HEK293T (cell line): ENCODE data around the gene SUB1.
"Not testable (repeated sequence)": the region's sequence is repeated elsewhere in the genome, so short reads cannot be mapped to it uniquely, and the experiment has no call there.

ENCODE experiments used
- CTCF ChIA-PET: fragments of 350-600 bp; formaldehyde crosslinking; extraction: SDS; loops from one replicate; lab custom pipeline; 2021; ENCODE audit warnings: antibody characterized with exemption, inconsistent platforms; lab: Yijun Ruan, JAX
- POLR2A ChIA-PET: fragments of 350-600 bp; formaldehyde crosslinking; extraction: SDS; loops from one replicate; lab custom pipeline; 2020; ENCODE audit warnings: antibody characterized with exemption, inconsistent platforms; lab: Yijun Ruan, JAX
- DNase-seq: peaks from one replicate; pipeline ENCODE4 v3.0.0; 2012; ENCODE audit warnings: mixed read lengths; ENCODE audit errors: extremely low spot score
- ARNT ChIP-seq: fragments of 450-650 bp; IDR thresholded peaks from 2 replicates; pipeline ENCODE4 v1.6.1; 2017; ENCODE audit warnings: mild to moderate bottlenecking
- BHLHE40 ChIP-seq: fragments of 450-650 bp; IDR thresholded peaks from 2 replicates; pipeline ENCODE4 v1.6.1; 2016; ENCODE audit warnings: mild to moderate bottlenecking, moderate library complexity, borderline replicate concordance
- CTBP1 ChIP-seq: fragments of 450-650 bp; IDR thresholded peaks from 2 replicates; pipeline ENCODE4 v1.6.1; 2016; ENCODE audit warnings: borderline replicate concordance
- ELF4 ChIP-seq: fragments of 450-650 bp; IDR thresholded peaks from 2 replicates; pipeline ENCODE4 v1.6.1; 2017; ENCODE audit warnings: antibody characterized with exemption
- FOXA1 ChIP-seq: fragments of 450-650 bp; IDR thresholded peaks from 2 replicates; pipeline ENCODE4 v1.6.1; 2016; ENCODE audit warnings: mild to moderate bottlenecking
- FOXK2 ChIP-seq: fragments of 450-650 bp; IDR thresholded peaks from 2 replicates; pipeline ENCODE4 v1.6.1; 2016; ENCODE audit warnings: mild to moderate bottlenecking
- FOXM1 ChIP-seq: fragments of 450-650 bp; IDR thresholded peaks from 2 replicates; pipeline ENCODE4 v1.6.1; 2017; ENCODE audit warnings: mild to moderate bottlenecking, borderline replicate concordance
- HDGF ChIP-seq: fragments of 450-650 bp; IDR thresholded peaks from 2 replicates; pipeline ENCODE4 v1.6.1; 2017; ENCODE audit warnings: antibody characterized with exemption, borderline replicate concordance
- L3MBTL2 ChIP-seq: fragments of 450-650 bp; conservative IDR thresholded peaks from 2 replicates; pipeline ENCODE4 v1.6.1; 2016; ENCODE audit warnings: mild to moderate bottlenecking
- LEF1 ChIP-seq: fragments of 450-650 bp; IDR thresholded peaks from 2 replicates; pipeline ENCODE4 v1.6.1; 2017; ENCODE audit warnings: mild to moderate bottlenecking, borderline replicate concordance
- NFRKB ChIP-seq: fragments of 450-650 bp; IDR thresholded peaks from 2 replicates; pipeline ENCODE4 v1.6.1; 2016; ENCODE audit warnings: mild to moderate bottlenecking, moderate library complexity
- SP1 ChIP-seq: fragments of 450-650 bp; IDR thresholded peaks from 2 replicates; pipeline ENCODE4 v1.6.1; 2017
- SUZ12 ChIP-seq: fragments of 450-650 bp; IDR thresholded peaks from 2 replicates; pipeline ENCODE4 v1.6.1; 2016; ENCODE audit warnings: mild to moderate bottlenecking
- TARDBP ChIP-seq: fragments of 450-650 bp; IDR thresholded peaks from 2 replicates; pipeline ENCODE4 v1.6.1; 2016
- ZNF384 ChIP-seq: fragments of 450-650 bp; IDR thresholded peaks from 2 replicates; pipeline ENCODE4 v1.6.1; 2016
- TF ChIP-seq, protein P1 (sequence below): fragments of 450-650 bp; IDR thresholded peaks from 2 replicates; pipeline ENCODE4 v1.6.1; 2016

Gene SUB1

DNA sequence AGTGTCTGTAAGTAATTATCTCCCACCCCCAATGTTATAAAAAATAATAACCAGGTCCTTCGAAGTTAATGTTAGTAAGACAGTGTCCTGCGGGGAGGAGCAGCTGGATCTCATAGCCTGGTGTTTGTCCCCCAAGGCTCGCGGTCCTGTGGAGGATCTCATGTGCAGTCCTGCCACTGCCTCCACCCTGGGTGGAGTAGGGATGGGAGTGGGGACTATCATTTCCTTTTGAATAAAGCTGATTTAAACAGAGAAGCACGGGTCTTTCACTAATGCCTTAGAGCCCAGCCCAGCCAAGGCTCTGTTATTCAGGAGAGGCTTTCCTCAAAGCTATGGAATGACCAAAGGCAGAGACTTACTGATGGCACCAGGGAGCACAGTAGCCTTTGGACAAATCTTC is 40.2 kb downstream of the SUB1 start:
- POLR2A ChIA-PET: no interaction called here
- CTCF ChIA-PET: no interaction called here
- TF ChIP-seq TARDBP (no peak), SP1 (no peak), FOXA1 (no peak), SUZ12 (no peak), CTBP1 (no peak)
- no peak for DNase-seq

DNA sequence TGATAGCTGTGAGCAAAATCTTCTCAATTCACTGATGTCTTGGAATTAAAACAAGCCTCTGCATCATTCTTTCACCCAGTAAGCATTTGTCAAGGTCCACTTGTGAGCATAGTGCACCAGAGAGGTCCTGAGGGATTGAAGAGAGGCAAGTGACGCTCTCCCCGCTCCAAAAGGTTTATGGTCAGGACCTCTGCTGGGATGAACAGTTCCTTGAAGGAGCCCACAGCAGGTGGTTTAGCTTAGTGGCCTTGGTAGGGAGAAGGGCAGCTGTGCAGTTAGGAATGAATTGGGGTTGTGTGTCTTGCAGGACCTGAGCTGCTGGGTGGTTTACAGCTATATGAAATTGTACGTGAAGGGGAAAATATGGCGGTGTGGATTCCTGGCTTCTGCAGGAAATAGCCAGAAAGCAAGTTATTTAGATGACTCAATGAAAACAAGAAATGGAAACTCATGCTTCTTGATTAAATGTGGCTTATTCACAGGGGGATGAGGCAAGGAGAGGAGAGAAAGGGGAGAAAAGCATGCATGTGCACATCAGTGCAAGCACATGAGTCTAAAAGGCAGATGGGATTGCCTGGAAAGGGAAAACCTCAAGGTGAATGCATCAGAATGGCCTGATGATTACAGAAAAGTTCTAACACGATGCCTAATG is 42.0 kb downstream of the SUB1 start:
- no peak for DNase-seq
- TF ChIP-seq HDGF (no peak), NFRKB (no peak), FOXA1 (no peak), ELF4 (no peak)
- CTCF ChIA-PET: interaction anchor here (0.7 kb wide), 1 partner anchor 602 kb away, joined by 3 read pairs; no protein-coding TSS in a partner anchor
- POLR2A ChIA-PET: no interaction called here

DNA sequence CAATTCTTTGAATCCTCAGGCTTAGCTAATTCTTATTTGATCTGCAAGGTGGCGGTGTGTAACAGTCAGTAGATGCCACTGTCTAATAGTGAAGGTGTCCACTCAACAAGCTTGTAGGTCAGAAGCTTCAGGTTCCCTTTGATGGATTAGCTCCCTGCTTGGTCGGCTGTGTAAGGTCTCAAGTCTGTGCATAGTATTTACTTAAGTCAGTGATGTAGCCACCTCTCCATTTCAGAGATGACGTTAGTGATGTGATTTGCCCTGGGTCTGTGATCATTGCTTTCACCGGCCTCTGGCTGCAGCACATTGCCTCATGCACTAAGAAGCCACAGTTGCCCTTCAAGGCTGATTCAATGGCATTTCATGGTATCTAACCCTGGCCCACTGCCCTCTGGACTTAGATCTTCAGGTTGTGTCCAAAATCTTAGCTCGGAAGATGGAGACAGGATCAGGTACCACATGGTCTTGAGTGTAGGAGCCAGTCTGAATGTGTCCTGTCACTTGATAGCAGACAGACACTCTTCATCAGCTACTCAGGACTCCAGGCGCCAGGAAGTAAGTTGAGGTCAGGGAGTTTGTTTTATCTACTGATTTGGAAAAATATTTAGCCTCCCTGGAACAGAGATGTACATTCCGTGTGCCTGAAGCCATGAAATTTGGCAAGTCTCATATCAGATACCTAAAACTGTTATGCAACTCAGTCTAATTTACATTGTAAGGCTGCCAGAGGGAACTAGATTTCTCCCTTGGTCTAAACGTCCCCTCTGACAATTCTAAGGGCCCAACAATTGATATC is 42.9 kb downstream of the SUB1 start:
- TF ChIP-seq SUZ12 (no peak), TARDBP (no peak), CTBP1 (no peak), SP1 (no peak), ZNF384 (no peak), FOXM1 (no peak), BHLHE40 (no peak), NFRKB (no peak), LEF1 (no peak)
- TF ChIP-seq, protein P1, sequence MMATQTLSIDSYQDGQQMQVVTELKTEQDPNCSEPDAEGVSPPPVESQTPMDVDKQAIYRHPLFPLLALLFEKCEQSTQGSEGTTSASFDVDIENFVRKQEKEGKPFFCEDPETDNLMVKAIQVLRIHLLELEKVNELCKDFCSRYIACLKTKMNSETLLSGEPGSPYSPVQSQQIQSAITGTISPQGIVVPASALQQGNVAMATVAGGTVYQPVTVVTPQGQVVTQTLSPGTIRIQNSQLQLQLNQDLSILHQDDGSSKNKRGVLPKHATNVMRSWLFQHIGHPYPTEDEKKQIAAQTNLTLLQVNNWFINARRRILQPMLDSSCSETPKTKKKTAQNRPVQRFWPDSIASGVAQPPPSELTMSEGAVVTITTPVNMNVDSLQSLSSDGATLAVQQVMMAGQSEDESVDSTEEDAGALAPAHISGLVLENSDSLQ: no peak
- DNase-seq: no peak
- ChIA-PET POLR2A (interaction anchor here (1.0 kb wide), 1 partner anchor 9 kb away, joined by 3 read pairs; no protein-coding TSS in a partner anchor), CTCF (no interaction called here)

DNA sequence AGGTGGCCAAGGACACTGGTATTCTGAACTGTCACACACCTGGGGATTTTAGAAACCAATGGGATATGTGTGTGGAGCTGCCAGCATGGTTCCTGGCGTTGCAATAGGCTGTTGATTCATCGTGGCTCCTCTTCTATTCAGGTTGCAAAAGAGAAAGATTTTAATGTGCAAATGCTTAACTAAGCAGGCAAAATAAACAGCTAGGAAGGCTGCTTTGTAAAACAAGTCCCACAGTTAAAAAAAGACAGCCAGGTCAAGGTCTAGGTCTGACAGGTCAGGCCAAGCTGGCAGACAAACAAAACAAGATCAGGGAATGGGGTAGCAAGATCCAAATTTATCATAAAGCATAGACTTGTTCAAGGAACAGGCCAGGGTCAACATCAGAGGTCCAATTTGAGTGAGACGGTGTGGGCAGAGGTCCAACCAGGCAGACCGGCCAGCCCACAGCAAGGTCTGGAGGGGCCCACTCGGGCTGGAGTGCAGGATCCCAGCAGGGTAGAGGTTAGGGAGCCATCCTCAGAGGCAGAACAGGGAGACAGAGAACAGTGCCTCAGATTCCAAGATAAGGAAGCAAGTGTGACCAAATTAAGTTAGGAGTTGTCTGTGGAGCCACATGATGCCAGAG is 45.6 kb downstream of the SUB1 start:
- POLR2A ChIA-PET: interaction anchor here (0.6 kb wide), 1 partner anchor 336 kb away, joined by 3 read pairs; no protein-coding TSS in a partner anchor
- no peak for TF ChIP-seq SUZ12
- no peak for TF ChIP-seq BHLHE40
- no peak for TF ChIP-seq FOXM1
- no peak for TF ChIP-seq LEF1
- TF ChIP-seq TARDBP: no peak
- TF ChIP-seq HDGF: no peak
- CTCF ChIA-PET: no interaction called here
- DNase-seq: no peak

DNA sequence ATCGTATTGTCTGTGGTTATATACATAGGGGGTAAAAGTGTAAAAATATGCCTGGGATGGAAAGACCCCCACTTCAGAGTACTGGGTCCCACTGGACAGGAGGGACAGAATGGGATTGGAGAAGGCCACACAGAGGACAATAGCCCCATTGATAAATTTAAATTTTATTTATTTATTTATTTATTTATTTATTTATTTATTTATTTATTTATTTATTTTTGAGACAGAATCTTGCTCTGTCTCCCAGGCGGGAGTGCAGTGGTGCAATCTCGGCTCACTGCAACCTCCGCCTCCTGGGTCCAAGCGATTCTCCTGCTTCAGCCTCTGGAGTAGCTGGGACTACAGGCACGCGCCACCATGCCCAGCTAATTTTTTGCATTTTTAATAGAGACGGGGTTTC is 47.7 kb downstream of the SUB1 start:
- POLR2A ChIA-PET, CTCF ChIA-PET: not testable (repeated sequence)

DNA sequence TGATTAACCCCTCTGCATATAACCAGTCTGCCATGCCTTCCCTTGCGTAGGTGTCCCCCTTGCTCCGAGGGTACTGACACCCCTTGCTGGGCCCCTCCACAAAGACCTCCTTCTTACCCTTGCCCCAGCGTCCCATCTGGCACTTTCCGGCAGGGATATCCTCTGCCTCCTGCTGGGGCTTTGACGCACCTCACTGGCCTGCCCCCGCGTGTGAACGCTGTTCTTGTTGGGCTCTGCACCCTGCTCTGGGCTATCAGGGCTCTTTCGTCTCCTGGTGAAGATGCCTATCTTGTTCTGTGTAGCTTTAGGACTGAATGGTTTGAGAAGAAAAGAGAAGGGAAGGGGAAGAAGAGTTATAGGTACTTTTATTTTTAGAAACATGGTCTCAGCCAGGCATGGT is 53.0 kb downstream of the SUB1 start:
- DNase-seq: no peak
- CTCF ChIA-PET: no interaction called here
- POLR2A ChIA-PET: no interaction called here
- TF ChIP-seq NFRKB: no peak
- no peak for TF ChIP-seq FOXK2
- TF ChIP-seq LEF1: no peak
- no peak for TF ChIP-seq SUZ12
- TF ChIP-seq FOXA1: no peak
- no peak for TF ChIP-seq ZNF384
- TF ChIP-seq CTBP1: no peak
- TF ChIP-seq ARNT: no peak
- TF ChIP-seq HDGF: no peak
- TF ChIP-seq SP1: no peak
- TF ChIP-seq TARDBP: no peak
- TF ChIP-seq, protein P1: no peak
- TF ChIP-seq L3MBTL2: no peak
- TF ChIP-seq BHLHE40: no peak
- no peak for TF ChIP-seq FOXM1
- TF ChIP-seq ELF4: no peak

More for the DNA sequence above, 47.7 kb downstream of the SUB1 start:
- not testable (repeated sequence) for DNase-seq

DNA sequence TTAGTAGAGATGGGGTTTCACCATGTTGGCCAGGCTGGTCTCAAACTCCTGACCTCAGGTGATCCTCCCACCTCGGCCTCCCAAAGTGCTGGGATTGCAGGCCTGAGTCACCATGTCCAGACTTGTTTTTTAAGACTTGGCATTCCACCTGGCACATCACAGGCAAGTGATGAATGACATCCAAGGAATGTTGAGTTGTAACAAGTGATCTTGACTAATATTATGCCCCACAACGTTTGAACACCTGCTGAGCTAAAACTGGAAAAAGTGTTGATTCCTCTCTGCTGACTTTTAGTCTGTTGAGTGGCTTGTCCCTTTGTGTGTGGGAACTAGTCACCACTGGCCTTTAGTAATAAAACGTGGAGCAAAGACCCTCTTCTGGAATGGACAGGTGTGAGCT is 54.6 kb downstream of the SUB1 start:
- no peak for DNase-seq
- ChIA-PET POLR2A (no interaction called here), CTCF (no interaction called here)
- TF ChIP-seq TARDBP (no peak), ZNF384 (no peak), SUZ12 (no peak), CTBP1 (no peak), HDGF (no peak), SP1 (no peak), L3MBTL2 (no peak), FOXK2 (no peak), LEF1 (no peak), NFRKB (no peak), ELF4 (no peak), BHLHE40 (no peak), ARNT (no peak), FOXM1 (no peak), FOXA1 (no peak)
- TF ChIP-seq, protein P1: no peak
